ENCODE results near the gene DUSP18.

The DUSP18 gene

GRCh38 chr22:30646518-30647160 lies 21.0 kb downstream of the DUSP18 start:
- H3K36me3 ChIP-seq: no peaks in the 10 kb centered on the region
- TF ChIP-seq CTCF (IDR thresholded peaks at IDR 0.05): no peak

DNA sequence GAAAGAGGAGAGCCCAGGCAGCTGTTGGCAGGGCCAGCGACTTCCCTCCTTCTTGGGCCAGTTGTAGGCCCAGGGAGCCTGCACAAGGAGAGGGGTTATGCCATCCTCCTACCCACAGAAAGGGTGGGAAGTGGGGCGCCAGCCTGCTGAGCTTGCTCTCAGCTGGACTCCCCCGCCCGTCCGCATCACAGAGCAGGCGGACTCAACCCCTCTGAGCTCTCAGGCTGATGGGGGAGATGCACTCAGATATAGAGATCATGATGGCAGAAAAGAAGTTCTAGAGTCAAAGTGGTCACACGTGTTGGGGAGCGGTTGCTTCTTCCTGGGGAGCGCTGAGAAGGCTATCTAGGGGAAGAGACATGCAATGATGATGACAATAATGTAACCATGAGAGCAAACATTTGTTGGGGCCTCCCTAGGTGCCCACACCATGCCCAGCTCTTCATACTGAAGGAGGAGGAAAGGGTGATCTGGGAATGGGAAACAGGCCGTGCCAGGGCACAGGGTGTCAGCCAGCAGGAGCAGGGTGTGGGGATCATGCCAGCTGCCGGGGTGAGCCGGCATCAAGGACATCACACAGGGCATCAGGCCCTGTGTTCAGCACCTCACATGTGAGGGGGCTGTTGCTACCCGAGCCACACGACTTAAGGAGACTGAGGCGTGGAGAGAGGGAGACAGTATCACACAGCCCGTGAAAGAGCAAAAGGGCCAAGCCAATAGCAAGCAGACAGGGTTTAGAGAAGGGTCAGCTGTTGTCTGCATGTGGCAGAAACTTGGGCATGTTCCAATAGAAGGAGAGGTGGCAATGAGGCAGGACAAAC lies 24.4 kb downstream of the DUSP18 start:
- TF ChIP-seq CTCF (IDR thresholded peaks at IDR 0.05): no peak

More at GRCh38 chr22:30646518-30647160, 21.0 kb downstream of the DUSP18 start:
- H3K27me3 ChIP-seq: no peaks in the 10 kb centered on the region
- no peak overlapping the region for H3K4me3 ChIP-seq (ENCODE audit: low read depth in 1 of 2, low read length in 1 of 2)
- no peak overlapping the region for H3K27ac ChIP-seq
- H3K4me1 ChIP-seq (ENCODE audit: control insufficient read depth in 1 of 2, insufficient read depth in 1 of 2, low read depth in 1 of 2, low read length in 1 of 2): no peaks in the 10 kb centered on the region
- no peaks in the 10 kb centered on the region for H3K9me3 ChIP-seq

GRCh38 chr22:30640839-30641430 lies 26.7 kb downstream of the DUSP18 start:
- H3K9me3 ChIP-seq: no peaks in the 10 kb centered on the region
- no peak overlapping the region for H3K4me3 ChIP-seq (ENCODE audit: low read depth in 1 of 2, low read length in 1 of 2)
- H3K27ac ChIP-seq: no peak overlapping the region
- peaks cover 21% of the 10 kb centered on the region for H3K27me3 ChIP-seq
- no peak for TF ChIP-seq CTCF (IDR thresholded peaks at IDR 0.05)
- peaks cover 6 to 8% of the 10 kb centered on the region in 2 experiments for H3K4me1 ChIP-seq (ENCODE audit: control insufficient read depth in 1 of 2, insufficient read depth in 1 of 2, low read depth in 1 of 2, low read length in 1 of 2)
- H3K36me3 ChIP-seq: no peaks in the 10 kb centered on the region

More for the DNA sequence above, 24.4 kb downstream of the DUSP18 start:
- Histone ChIP-seq H3K36me3 (no peaks in the 10 kb centered on the region), H3K4me3 (ENCODE audit: low read depth in 1 of 2, low read length in 1 of 2) (no peak overlapping the region), H3K27ac (no peak overlapping the region), H3K4me1 (ENCODE audit: control insufficient read depth in 1 of 2, insufficient read depth in 1 of 2, low read depth in 1 of 2, low read length in 1 of 2) (no peaks in the 10 kb centered on the region), H3K27me3 (no peaks in the 10 kb centered on the region), H3K9me3 (no peaks in the 10 kb centered on the region)

GRCh38 chr22:30640361-30640760 lies 27.3 kb downstream of the DUSP18 start:
- Histone ChIP-seq H3K36me3 (no peaks in the 10 kb centered on the region), H3K4me1 (ENCODE audit: control insufficient read depth in 1 of 2, insufficient read depth in 1 of 2, low read depth in 1 of 2, low read length in 1 of 2) (peaks cover 10 to 14% of the 10 kb centered on the region in 2 experiments), H3K27me3 (peaks cover 27% of the 10 kb centered on the region), H3K9me3 (no peaks in the 10 kb centered on the region), H3K4me3 (ENCODE audit: low read depth in 1 of 2, low read length in 1 of 2) (no peak overlapping the region), H3K27ac (no peak overlapping the region)
- no peak for TF ChIP-seq CTCF (IDR thresholded peaks at IDR 0.05)

- H3K27me3 ChIP-seq: peaks cover 46% of the 10 kb centered on the region
- H3K9me3 ChIP-seq: no peaks in the 10 kb centered on the region
- H3K36me3 ChIP-seq: no peaks in the 10 kb centered on the region
- TF ChIP-seq CTCF (IDR thresholded peaks at IDR 0.05): no peak
- no peak overlapping the region for H3K4me3 ChIP-seq (ENCODE audit: low read depth in 1 of 2, low read length in 1 of 2)
- peaks cover 20 to 25% of the 10 kb centered on the region in 2 experiments for H3K4me1 ChIP-seq (ENCODE audit: control insufficient read depth in 1 of 2, insufficient read depth in 1 of 2, low read depth in 1 of 2, low read length in 1 of 2)
- no peak overlapping the region for H3K27ac ChIP-seq
Measured at GRCh38 chr22:30637701-30638114, 30.0 kb downstream of the DUSP18 start.
